OCI-LY3 (cell line): ENCODE measurements around the gene HSPA1L.
"Not testable (repeated sequence)": the region's sequence is repeated elsewhere in the genome, so short reads cannot be mapped to it uniquely, and the experiment has no call there.

ENCODE experiments used
- EZH2phosphoT487 ChIP-seq: fragments of 200-600 bp; shearing (Covaris generic); IDR thresholded peaks from 2 replicates; pipeline ENCODE4 v1.6.1; 2018; ENCODE audit warnings: antibody characterized with exemption, mixed run types, low read depth
- TF ChIP-seq, protein P1 (sequence below): fragments of 200-600, 300-600 bp; sonication (generic); IDR thresholded peaks from 2 replicates; pipeline ENCODE4 v1.5.1; 2014; ENCODE audit warnings: antibody characterized with exemption, low read length, low read depth

DNA sequence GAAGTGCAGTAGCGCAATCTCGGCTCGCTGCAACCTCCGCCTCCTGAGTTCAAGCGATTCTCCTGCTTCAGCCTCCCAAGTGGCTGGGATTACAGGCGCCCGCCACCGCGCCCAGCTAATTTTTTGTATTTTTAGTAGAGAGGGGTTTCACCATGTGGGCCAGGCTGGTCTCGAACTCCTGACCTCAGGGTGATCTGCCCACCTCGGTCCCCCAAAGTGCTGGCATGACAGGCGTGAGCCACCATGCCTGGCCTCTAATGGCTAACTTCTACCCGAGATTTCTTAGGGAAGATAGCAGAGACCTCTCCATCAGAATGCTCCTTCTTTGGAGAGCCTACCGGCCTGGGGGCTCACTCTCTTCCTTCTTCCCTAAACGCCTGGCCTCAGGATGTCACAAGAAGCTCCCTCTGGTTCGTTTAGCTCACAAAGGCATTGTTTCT, 49.1 kb upstream of the HSPA1L start:
- not testable (repeated sequence) for TF ChIP-seq EZH2phosphoT487
- TF ChIP-seq, protein P1, sequence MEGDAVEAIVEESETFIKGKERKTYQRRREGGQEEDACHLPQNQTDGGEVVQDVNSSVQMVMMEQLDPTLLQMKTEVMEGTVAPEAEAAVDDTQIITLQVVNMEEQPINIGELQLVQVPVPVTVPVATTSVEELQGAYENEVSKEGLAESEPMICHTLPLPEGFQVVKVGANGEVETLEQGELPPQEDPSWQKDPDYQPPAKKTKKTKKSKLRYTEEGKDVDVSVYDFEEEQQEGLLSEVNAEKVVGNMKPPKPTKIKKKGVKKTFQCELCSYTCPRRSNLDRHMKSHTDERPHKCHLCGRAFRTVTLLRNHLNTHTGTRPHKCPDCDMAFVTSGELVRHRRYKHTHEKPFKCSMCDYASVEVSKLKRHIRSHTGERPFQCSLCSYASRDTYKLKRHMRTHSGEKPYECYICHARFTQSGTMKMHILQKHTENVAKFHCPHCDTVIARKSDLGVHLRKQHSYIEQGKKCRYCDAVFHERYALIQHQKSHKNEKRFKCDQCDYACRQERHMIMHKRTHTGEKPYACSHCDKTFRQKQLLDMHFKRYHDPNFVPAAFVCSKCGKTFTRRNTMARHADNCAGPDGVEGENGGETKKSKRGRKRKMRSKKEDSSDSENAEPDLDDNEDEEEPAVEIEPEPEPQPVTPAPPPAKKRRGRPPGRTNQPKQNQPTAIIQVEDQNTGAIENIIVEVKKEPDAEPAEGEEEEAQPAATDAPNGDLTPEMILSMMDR = not testable (repeated sequence)
